Measurements from ENCODE around the gene CA12.

The CA12 gene

DNA sequence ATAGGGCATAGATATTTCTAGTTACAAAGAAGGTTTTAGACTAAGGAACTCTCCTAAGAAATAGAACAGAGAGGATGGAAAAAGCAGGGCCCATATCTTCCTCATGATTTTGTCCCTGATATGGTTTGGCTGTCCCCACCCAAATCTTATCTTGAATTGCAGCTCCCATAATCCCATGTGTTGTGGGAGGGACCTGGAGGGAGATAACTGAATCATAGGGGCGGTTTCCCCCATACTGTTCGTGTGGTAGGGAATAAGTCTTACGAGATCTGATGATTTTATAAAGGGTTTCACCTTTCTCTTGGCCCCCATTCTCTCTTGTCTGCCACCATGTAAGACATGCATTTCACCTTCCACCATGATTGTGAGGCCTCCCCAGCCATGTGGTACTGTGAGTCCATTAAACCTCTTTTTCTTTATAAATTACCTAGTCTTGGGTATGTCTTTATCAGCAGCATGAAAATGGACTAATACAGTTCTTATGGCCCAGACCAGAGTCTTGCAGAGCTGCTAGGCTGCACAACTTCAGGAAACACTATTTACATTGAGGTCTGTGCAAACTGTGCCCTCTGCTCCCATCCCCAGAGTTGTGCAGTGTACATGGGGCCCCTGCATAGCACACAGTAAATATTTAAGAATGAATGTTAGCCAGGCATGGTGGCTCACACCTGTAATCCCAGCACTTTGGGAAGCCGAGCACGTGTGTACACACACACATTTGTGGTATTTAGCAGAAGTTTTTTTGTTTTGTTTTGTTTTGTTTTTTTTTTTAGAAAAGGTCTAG is 20.3 kb upstream of the CA12 start:
- no peak for DNase-seq (ENCODE audit: low read depth)

GRCh38 chr15:63401078-63401477 is 19.4 kb upstream of the CA12 start:
- DNase-seq (ENCODE audit: low read depth) = peak; percentile 16

GRCh38 chr15:63398456-63398855 is 16.8 kb upstream of the CA12 start:
- DNase-seq (ENCODE audit: low read depth) = no peak

- no peak for DNase-seq (ENCODE audit: low read depth)
These were observed 14.7 kb upstream of the CA12 start for GRCh38 chr15:63396152-63396928.

DNA sequence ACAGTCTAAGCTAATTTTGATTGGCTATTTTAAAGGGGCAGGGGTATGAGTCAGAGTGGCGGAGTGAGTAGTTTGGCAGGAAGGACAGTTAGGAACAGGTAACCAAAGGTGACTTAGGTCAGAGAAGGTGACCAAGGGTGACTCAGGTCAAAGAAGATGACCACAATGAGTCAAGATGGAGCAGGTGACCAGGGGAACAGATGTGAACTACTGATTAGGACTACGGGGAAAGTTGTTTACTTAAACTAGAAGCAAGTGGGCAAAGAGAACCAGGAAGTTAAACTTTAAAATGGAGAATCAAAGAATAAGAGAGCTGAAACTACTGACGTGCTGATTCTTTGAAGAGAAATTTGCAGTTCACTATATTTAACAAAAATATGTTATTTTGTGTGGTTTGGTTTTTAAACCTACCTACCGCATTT is 14.1 kb upstream of the CA12 start:
- DNase-seq (ENCODE audit: low read depth) = no peak

DNA sequence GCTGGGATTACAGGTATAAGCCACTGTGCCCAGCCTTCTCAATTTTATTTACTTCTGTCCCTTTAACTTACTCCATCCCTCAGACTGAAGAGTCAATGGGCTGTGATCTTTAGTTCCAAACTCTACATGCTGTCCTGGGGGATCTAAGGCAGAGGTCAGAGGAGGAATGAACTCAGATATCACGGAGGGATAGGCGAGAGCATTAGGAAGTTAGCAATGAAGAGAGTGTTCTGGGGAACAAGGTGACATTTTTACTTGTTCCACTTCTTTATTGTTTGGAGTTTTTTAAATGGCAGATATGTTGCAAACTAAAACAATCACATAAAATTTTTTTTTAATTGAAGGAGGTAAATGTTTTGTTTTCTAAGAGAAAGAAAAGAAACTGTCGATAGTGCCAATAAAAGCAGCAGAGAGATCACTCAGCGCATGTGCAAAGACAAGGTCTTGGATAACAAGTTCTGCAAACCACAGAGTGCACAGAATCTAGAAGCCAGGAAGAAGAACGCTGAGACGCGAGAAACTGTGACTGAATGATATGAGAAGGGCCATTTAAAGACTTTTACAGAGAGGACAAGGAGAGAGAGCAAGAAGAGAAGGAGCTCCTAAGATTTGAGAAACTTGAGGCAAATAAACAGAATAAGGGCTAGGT is 10.8 kb upstream of the CA12 start:
- no peak for DNase-seq (ENCODE audit: low read depth)

GRCh38 chr15:63391669-63392360 is 10.2 kb upstream of the CA12 start:
- no peak for DNase-seq (ENCODE audit: low read depth)

GRCh38 chr15:63390689-63391088 is 9.0 kb upstream of the CA12 start:
- no peak for DNase-seq (ENCODE audit: low read depth)

DNA sequence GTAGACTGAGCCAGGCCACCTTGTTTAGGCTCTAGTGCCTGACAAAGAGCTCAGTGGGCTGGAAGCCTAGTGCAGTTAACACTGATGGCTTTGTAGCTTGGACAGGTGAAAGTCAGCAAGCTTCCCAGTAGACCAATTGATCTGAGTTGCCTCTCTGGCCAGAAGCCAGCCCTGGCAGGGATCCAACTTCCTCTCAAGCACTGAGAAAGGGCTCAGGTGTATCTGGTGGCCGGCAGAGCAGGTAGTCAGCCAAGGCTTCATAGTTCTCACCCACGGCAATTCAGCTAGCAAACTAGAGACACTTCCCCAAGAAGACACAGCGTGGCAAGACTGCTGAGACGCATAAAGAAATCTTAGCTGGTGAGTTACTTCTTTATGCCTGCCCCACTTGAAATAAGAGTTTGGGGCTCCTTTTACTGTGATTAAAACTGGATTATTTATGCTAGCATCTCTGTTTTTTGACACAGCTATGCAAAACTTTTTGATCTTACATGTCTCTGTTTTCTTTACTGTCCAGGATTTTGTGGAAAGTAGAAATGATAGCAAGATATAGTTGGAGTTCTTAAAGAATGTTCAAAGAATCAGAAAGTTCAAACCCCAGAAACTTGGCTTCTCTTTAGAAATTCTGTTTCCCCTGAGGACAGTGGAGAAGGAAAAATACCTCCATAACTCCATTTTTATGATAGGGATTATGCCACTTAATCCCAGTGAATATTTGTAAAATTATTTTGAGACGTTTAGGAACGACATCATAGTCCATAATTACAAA is 8.4 kb upstream of the CA12 start:
- no peak for DNase-seq (ENCODE audit: low read depth)

DNA sequence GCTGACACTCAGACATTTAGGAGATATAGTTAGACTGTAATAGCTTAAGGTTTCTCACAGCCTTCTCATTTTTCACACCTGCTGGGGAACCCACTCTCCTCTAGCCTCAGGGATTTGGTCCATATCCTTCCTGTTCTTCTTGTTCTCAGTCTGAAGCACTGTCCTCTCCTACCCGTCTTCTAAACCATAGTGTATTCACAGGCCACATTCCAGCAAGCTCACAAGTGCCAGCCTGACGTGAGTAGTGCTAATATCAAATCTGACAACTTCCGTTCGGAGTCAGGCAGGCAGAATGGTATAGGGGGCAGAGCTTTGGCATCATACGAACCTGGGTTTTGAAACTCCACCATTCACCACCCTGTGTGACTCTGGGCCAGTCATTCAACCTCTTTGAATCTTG is 6.9 kb upstream of the CA12 start:
- DNase-seq (ENCODE audit: low read depth) = no peak

GRCh38 chr15:63387748-63388493 is 6.3 kb upstream of the CA12 start:
- no peak for DNase-seq (ENCODE audit: low read depth)

DNA sequence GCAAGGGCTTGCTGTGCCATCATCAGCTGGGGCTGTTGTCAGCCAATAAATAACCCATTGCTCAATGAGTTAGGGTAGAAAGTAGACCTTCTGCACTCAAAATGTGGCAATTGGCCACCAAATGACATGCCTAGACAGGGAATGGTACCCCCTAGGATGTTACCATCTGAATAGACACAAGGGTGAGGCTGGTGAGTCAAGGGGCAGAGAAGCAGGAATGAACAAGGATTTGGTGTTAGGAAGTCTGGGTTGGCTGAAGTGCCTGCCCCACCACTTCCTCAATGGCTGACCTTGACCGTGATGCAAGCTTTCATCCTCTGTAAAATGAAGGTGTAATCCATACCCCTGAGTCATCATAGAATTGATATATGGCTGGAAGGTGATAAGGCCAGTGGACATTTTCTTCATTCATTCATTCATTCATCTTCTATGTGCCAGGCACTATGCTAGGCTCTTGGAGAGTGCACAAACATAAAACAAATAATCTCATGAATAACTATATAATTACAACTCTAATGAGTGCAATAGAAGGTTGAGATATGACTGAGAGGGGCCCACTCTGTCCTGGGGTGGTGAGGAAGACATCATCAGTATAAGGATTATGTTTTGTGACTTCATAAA is 4.4 kb upstream of the CA12 start:
- DNase-seq (ENCODE audit: low read depth) = no peak

- DNase-seq (ENCODE audit: low read depth) = no peak
These were observed 3.3 kb upstream of the CA12 start for GRCh38 chr15:63384906-63385305.

DNA sequence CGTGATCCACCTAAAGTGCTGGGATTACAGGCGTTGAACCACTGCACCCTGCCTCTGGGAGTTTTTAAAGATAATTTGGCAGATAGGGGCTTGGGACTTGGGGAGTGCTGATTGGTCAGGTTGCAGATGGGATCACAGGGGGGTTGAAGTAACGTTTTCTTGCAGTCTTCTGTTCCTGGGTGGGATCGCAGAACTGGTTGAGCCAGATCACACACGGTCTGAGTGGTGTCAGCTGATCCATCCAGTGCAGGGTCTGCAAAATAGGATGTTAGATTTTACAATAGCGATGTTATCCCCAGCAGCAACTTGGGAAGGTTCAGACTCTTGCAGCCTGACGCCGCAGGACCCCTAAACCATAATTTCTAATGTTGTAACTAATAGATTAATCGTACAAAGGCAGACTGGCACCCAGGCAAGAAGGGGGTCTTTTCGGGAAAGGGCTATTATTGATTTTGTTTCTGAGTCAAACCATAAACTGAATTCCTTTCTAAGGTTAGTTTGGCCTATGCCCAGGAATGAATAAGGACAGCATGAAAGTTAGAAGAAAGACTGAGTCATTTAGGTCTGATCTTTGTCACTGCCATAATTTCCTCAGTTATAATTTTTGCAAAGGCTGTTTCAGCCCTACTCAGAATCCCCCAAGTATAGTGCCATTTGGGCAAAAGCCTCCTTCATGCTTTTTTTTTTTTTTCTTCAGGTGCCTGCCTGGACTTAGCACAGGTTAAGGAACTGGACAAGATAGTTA is 1.5 kb upstream of the CA12 start:
- peak; percentile 44 for DNase-seq (ENCODE audit: low read depth)

DNA sequence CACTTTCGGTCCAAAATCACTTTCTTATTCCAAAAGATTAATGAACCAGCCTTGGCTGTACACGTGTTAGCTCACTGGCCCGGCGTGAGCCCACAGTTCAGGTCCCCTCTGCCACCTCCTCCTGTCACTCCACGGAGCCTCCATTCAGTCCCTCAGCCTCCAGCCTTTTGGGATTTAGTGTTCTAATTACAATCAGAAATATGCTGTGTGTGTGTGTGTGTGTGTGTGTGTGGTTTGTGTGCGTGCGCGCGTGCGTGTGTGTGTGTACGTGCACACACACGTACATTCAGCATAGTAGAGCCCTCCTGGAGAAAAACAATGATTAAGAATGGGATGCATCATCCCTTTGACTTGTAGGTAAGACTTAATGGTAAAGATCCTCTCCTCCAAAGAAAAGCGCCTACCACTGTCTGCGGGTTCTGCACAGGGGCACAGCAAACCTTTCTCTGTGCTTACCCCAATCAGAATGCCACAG is 801 bp downstream of the CA12 start:
- peak; percentile 35 for DNase-seq (ENCODE audit: low read depth)

DNA sequence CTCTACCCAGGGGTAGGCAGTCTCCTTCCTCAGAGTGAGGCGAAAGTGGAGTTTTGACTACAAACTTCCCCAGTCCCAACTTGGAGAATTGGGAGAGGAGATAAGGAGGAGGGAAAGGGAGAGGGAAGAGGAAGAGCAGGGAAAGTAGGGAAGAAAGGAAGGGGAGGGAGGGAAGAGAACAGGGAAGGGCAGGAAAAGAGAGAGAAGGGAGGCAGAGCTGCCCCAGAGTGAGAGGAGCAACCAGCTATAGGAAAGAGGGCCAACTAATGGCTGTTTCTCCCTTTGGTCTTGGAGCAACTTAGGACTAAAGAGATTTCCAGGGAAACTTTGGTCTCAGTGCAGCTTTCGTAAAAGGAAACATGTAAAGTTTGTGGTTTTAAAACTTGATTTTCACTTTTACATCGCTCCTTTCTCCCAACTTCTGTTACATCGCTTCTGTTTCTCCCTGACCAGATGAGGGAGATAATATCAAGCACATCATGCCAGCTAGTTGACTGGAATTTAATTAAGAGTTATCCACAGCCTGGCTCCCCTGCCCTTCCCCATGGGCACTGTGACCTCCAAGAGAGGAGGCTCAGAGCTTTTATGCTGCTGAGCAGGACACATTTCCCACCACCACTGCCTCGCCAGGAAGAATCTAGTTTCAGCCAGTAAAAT is 1.4 kb downstream of the CA12 start:
- no peak for DNase-seq (ENCODE audit: low read depth)

DNA sequence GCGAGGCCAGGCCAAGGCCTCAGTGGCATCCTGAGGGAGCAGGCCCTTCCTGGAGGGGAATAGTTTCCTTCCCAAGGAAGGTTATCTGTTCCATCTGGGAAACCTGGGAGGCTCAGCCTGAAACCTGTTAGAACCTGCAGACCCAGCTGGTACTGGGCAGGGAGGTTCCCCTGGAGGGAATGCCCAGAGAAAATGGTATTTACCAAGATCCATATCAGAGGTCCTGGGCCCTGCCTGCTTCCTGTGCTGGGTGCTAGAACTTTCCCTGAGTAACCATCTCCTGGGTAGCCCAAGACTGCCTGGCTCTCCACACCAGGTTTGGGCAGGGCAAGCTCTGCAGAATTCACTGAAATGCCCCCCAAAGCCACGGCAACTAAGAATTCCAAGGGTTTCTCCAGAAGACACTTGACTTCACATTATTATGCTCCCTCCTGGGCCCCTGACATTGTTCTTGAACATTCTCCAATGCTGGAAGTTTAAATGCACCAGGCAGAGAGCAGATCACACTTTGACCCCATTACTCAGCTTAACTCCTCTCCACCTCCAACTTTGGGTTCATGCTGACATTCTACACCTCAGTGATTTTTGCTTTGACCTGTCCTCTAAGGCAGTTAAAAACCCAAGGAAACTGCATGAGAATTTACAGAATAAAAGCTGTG is 2.0 kb downstream of the CA12 start:
- no peak for DNase-seq (ENCODE audit: low read depth)

DNA sequence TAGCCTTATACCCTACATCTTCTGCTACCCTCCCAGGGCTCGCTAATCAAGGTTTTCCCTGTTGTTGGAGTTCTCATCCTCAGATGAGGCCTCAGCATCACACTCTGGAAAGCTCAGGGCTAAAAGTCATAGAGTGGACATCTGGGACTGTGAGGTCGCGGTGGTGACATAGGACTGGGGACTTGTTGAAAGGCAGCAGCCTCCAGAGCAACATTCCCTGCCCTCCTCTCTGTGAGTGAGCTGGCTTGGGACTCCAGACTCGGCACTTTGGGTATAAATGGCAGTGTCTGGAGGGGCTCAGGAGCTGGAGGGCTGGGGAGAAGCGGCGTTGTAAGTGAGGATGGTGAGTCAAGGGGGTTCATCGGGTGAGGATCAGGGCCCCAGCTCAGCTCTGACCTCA is 2.7 kb downstream of the CA12 start:
- no peak for DNase-seq (ENCODE audit: low read depth)

All from ELR (cell line).